Natural killer cell (primary cell): ENCODE data around the gene TBRG4. TPM values are rescaled to one million over a fixed set of nuclear protein-coding genes. Genes with fewer than 3 reads are reported as not detected.

Experiments used
- ATAC-seq, 3 donors: fragments of 150-1000 bp in 2 of 3; fragments of 200-7000 bp in 1 of 3; cut with Tn5 transposase; 1 replicate in 1 of 3; 2 replicates in 2 of 3; pipeline ENCODE4 v1.10.0; 2021; ENCODE audit warnings: mild to moderate bottlenecking in 2 of 3, moderate library complexity in 2 of 3
- DNase-seq, 2 donors: peaks; one replicate each; pipeline versions ENCODE4 v3.0.0 to v3.0.0-alpha.2; 2013 to 2021; ENCODE audit warnings: mixed read lengths in 1 of 2
- H3K27ac ChIP-seq: one replicate; pipeline ENCODE4 v1.5.1; 2013; ENCODE audit warnings: mild to moderate bottlenecking, low read length
- H3K27me3 ChIP-seq: one replicate; pipeline ENCODE4 v1.6.1; 2013; ENCODE audit warnings: low read length; ENCODE audit not compliant: control insufficient read depth, insufficient read depth
- H3K36me3 ChIP-seq: one replicate; pipeline ENCODE4 v1.6.1; 2013; ENCODE audit warnings: low read length; ENCODE audit not compliant: control insufficient read depth, insufficient read depth
- H3K4me1 ChIP-seq: one replicate; pipeline ENCODE4 v1.6.1; 2013; ENCODE audit warnings: low read length; ENCODE audit not compliant: control insufficient read depth, insufficient read depth
- H3K4me3 ChIP-seq: one replicate; pipeline ENCODE4 v1.5.1; 2013; ENCODE audit warnings: low read length
- H3K9me3 ChIP-seq: one replicate; pipeline ENCODE4 v1.6.1; 2013; ENCODE audit warnings: low read length; ENCODE audit not compliant: control insufficient read depth, insufficient read depth
- H3K27ac Mint-ChIP-seq, 2 donors: one replicate each; pipeline ENCODE4 v1.8.0; 2022; ENCODE audit warnings: mild to moderate bottlenecking in 2 of 2, mixed read lengths in 2 of 2, moderate library complexity in 1 of 2
- H3K27me3 Mint-ChIP-seq, 2 donors: one replicate each; pipeline ENCODE4 v1.8.0; 2022; ENCODE audit warnings: low read depth in 2 of 2, mixed read lengths in 2 of 2
- H3K36me3 Mint-ChIP-seq: one replicate; pipeline ENCODE4 v1.8.0; 2022; ENCODE audit warnings: mixed read lengths
- H3K4me1 Mint-ChIP-seq, 2 donors: one replicate each; pipeline ENCODE4 v1.8.0; 2022; ENCODE audit warnings: mixed read lengths in 2 of 2
- H3K4me3 Mint-ChIP-seq: one replicate; pipeline ENCODE4 v1.8.0; 2022; ENCODE audit warnings: mild to moderate bottlenecking, moderate library complexity, mixed read lengths
- H3K9me3 Mint-ChIP-seq, 2 donors: one replicate each; pipeline ENCODE4 v1.8.0; 2022; ENCODE audit warnings: mixed read lengths in 2 of 2
- CTCF ChIP-seq: fragments of 200-600 bp; IDR thresholded peaks from one replicate; pipeline ENCODE4 v1.8.0; 2022; ENCODE audit warnings: antibody characterized with exemption
- WGBS: methylation state at CpG from one replicate; pipeline ENCODE4 v1.1.7; 2013; ENCODE audit warnings: missing lambda C conversion rate; ENCODE audit not compliant: insufficient coverage; 5-methylcytosine and 5-hydroxymethylcytosine counted together
- intact Hi-C: fragments of 100-400 bp; cut with micrococcal nuclease; formaldehyde crosslinking; loops from one replicate; pipeline ENCODE4 v1.14.2; 2022
- total RNA-seq, 4 donors: library from RNA; stranded (reverse); fragments of 120-200 nt in 1 of 4; gene quantifications; one replicate each; pipeline versions ENCODE4 v1.2.3 to v1.2.4, GENCODE V29; 2013 to 2022

TBRG4 gene
- total RNA-seq, 3 donors from 2014 or later (not counting 1 experiment from before 2014, with no cell fraction given): 48.6 to 56.7 (median 55.9) TPM

GRCh38 chr7:45101748-45102147 lies 9.7 kb downstream of the TBRG4 start:
- no peak overlapping the region for H3K27ac Mint-ChIP-seq
- no peaks in the 10 kb centered on the region for H3K36me3 Mint-ChIP-seq
- intact Hi-C loops: no loop called here
- no peak overlapping the region for H3K27ac ChIP-seq
- no peaks in the 10 kb centered on the region for H3K27me3 Mint-ChIP-seq
- ATAC-seq (no peak), DNase-seq (no peak)
- no peak overlapping the region for H3K4me3 ChIP-seq
- TF ChIP-seq CTCF: no peak
- peaks cover 77% of the 10 kb centered on the region for H3K36me3 ChIP-seq
- no peaks in the 10 kb centered on the region for H3K9me3 Mint-ChIP-seq
- H3K9me3 ChIP-seq: no peaks in the 10 kb centered on the region
- WGBS: 95% methylated on average over 12 of the region's 12 CpGs
- H3K4me3 Mint-ChIP-seq: no peak overlapping the region
- no peaks in the 10 kb centered on the region for H3K27me3 ChIP-seq
- H3K4me1 ChIP-seq: peaks cover 6% of the 10 kb centered on the region
- H3K4me1 Mint-ChIP-seq: no peaks in the 10 kb centered on the region

GRCh38 chr7:45100761-45101480 lies 10.6 kb downstream of the TBRG4 start:
- no peak overlapping the region for H3K4me3 ChIP-seq
- TF ChIP-seq CTCF: no peak
- no peaks in the 10 kb centered on the region for H3K27me3 Mint-ChIP-seq
- H3K9me3 Mint-ChIP-seq: no peaks in the 10 kb centered on the region
- no peak overlapping the region for H3K27ac Mint-ChIP-seq
- no peak overlapping the region for H3K27ac ChIP-seq
- no peaks in the 10 kb centered on the region for H3K4me1 Mint-ChIP-seq
- H3K27me3 ChIP-seq: no peaks in the 10 kb centered on the region
- WGBS: 96% methylated on average over 13 of the region's 13 CpGs
- peaks cover 6% of the 10 kb centered on the region for H3K4me1 ChIP-seq
- no peaks in the 10 kb centered on the region for H3K36me3 Mint-ChIP-seq
- H3K36me3 ChIP-seq: peaks cover 71% of the 10 kb centered on the region
- DNase-seq: no peak
- no peak for ATAC-seq
- intact Hi-C loops: no loop called here
- H3K9me3 ChIP-seq: no peaks in the 10 kb centered on the region
- no peak overlapping the region for H3K4me3 Mint-ChIP-seq

- WGBS: 97% methylated on average over 16 of the region's 16 CpGs
- H3K27me3 ChIP-seq: no peaks in the 10 kb centered on the region
Observed at GRCh38 chr7:45099891-45100760, 11.4 kb downstream of the TBRG4 start.

More at GRCh38 chr7:45099891-45100760, 11.4 kb downstream of the TBRG4 start:
- H3K36me3 Mint-ChIP-seq: no peaks in the 10 kb centered on the region
- H3K4me1 ChIP-seq: peaks cover 6% of the 10 kb centered on the region
- H3K4me3 ChIP-seq: no peak overlapping the region
- ATAC-seq (no peak), DNase-seq (no peak)
- no peak overlapping the region for H3K4me3 Mint-ChIP-seq
- H3K9me3 ChIP-seq: no peaks in the 10 kb centered on the region
- peak overlapping the region in 1 of 2 donors; percentile 55 for H3K27ac Mint-ChIP-seq
- no peaks in the 10 kb centered on the region for H3K4me1 Mint-ChIP-seq
- no peak overlapping the region for H3K27ac ChIP-seq
- H3K36me3 ChIP-seq: peaks cover 63% of the 10 kb centered on the region
- H3K9me3 Mint-ChIP-seq: no peaks in the 10 kb centered on the region
- intact Hi-C loops: no loop called here
- no peak for TF ChIP-seq CTCF
- no peaks in the 10 kb centered on the region for H3K27me3 Mint-ChIP-seq
